ENCODE data around the gene GLTP.

Gene GLTP

GRCh38 chr12:109910969-109911348, 30.6 kb upstream of the GLTP start:
- peak; percentile 85 for DNase-seq
- peaks cover 90% of the 10 kb centered on the region for H3K36me3 ChIP-seq
- no peak overlapping the region for H3K27ac ChIP-seq
- peak; percentile 86 for TF ChIP-seq CTCF (IDR thresholded peaks at IDR 0.05; ENCODE audit: low read depth, low read length)
- H3K4me3 ChIP-seq (ENCODE audit: low read depth, low read length), result no peak overlapping the region
- H3K9me3 ChIP-seq (ENCODE audit: severe bottlenecking), result no peaks in the 10 kb centered on the region
- H3K27me3 ChIP-seq (ENCODE audit: insufficient read depth, low read depth, severe bottlenecking), result no peaks in the 10 kb centered on the region

- Histone ChIP-seq H3K9me3 (ENCODE audit: severe bottlenecking) (no peaks in the 10 kb centered on the region), H3K27ac (no peak overlapping the region), H3K27me3 (ENCODE audit: insufficient read depth, low read depth, severe bottlenecking) (no peaks in the 10 kb centered on the region), H3K36me3 (peaks cover 90% of the 10 kb centered on the region), H3K4me3 (ENCODE audit: low read depth, low read length) (no peak overlapping the region)
- DNase-seq, result no peak
- no peak for TF ChIP-seq CTCF (IDR thresholded peaks at IDR 0.05; ENCODE audit: low read depth, low read length)
Measured at GRCh38 chr12:109910254-109910968, 30.1 kb upstream of the GLTP start.

GRCh38 chr12:109905301-109905700, 25.0 kb upstream of the GLTP start:
- Histone ChIP-seq H3K27me3 (ENCODE audit: insufficient read depth, low read depth, severe bottlenecking) (no peaks in the 10 kb centered on the region), H3K27ac (no peak overlapping the region), H3K4me3 (ENCODE audit: low read depth, low read length) (no peak overlapping the region), H3K9me3 (ENCODE audit: severe bottlenecking) (no peaks in the 10 kb centered on the region), H3K36me3 (peaks cover 75% of the 10 kb centered on the region)
- no peak for DNase-seq
- TF ChIP-seq CTCF (IDR thresholded peaks at IDR 0.05; ENCODE audit: low read depth, low read length), result no peak

- no peak for TF ChIP-seq CTCF (IDR thresholded peaks at IDR 0.05; ENCODE audit: low read depth, low read length)
- H3K36me3 ChIP-seq, result peaks cover 51% of the 10 kb centered on the region
Measured at GRCh38 chr12:109902891-109903418, 22.6 kb upstream of the GLTP start.

GRCh38 chr12:109900752-109901580, 20.6 kb upstream of the GLTP start:
- no peaks in the 10 kb centered on the region for H3K9me3 ChIP-seq (ENCODE audit: severe bottlenecking)
- no peaks in the 10 kb centered on the region for H3K27me3 ChIP-seq (ENCODE audit: insufficient read depth, low read depth, severe bottlenecking)
- no peak for DNase-seq
- peak overlapping the region; percentile 60 for H3K4me3 ChIP-seq (ENCODE audit: low read depth, low read length)
- no peak for TF ChIP-seq CTCF (IDR thresholded peaks at IDR 0.05; ENCODE audit: low read depth, low read length)
- H3K36me3 ChIP-seq, result peaks cover 31% of the 10 kb centered on the region
- peak overlapping the region; percentile 90 for H3K27ac ChIP-seq

More at GRCh38 chr12:109902891-109903418, 22.6 kb upstream of the GLTP start:
- H3K9me3 ChIP-seq (ENCODE audit: severe bottlenecking), result no peaks in the 10 kb centered on the region
- no peak for DNase-seq
- no peaks in the 10 kb centered on the region for H3K27me3 ChIP-seq (ENCODE audit: insufficient read depth, low read depth, severe bottlenecking)
- H3K27ac ChIP-seq, result no peak overlapping the region
- no peak overlapping the region for H3K4me3 ChIP-seq (ENCODE audit: low read depth, low read length)
